Activated CD4-positive, alpha-beta T cell treated with anti-CD3 and anti-CD28 coated beads for 24 hours (primary cell): ENCODE data around the gene NKAIN1.
A peak's percentile ranks its signal among the peaks of the same experiment; 100 is the strongest.
"Not testable (repeated sequence)": the region's sequence is repeated elsewhere in the genome, so short reads cannot be mapped to it uniquely, and the experiment has no call there.

Experiments
- DNase-seq, 2 donors: peaks; one replicate each; pipeline ENCODE4 v3.0.0-alpha.2; 2020; ENCODE audit warnings: low read depth in 2 of 2

NKAIN1 gene

GRCh38 chr1:31198150-31198549, 41.5 kb downstream of the NKAIN1 start:
- DNase-seq = no peak

GRCh38 chr1:31196685-31197084, 43.0 kb downstream of the NKAIN1 start:
- no peak for DNase-seq

DNA sequence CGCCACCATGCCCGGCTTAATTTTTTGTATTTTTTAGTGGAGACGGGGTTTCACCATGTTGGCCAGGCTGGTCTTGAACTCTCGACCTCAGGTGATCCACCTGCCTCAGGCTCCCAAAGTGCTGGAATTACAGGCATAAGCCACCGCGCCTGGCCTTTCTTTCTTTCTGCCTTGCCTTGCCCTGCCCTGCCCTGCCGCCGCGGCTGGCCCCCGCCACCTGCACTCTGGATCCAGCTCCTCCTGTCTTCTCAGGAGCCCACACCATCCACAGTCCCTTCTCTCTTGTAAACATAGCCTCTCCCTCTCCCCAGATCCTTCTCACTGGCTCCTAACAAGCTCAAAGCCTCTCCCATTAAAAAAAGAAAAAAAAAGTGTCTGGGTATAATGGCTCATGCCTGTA, 44.4 kb downstream of the NKAIN1 start:
- not testable (repeated sequence) for DNase-seq

DNA sequence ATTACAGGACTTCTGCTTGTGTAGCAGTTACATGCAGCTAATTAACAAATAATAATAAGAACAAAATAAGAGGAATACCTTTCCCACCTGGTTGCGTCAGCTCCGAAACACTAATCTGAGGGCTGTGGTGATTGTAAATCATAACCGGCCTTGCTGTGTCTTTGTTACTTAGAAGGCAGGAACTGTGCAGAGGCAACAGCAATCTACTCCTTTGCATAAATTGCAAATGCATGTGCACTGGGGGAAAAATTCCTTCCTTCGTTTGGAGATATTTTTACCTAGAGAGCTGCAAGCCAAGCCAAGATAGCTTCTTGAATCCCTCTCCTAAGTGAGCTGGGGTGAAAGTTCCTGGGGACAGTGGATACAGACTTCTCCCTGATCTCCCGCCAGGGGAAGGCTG, 46.0 kb downstream of the NKAIN1 start:
- DNase-seq = no peak

DNA sequence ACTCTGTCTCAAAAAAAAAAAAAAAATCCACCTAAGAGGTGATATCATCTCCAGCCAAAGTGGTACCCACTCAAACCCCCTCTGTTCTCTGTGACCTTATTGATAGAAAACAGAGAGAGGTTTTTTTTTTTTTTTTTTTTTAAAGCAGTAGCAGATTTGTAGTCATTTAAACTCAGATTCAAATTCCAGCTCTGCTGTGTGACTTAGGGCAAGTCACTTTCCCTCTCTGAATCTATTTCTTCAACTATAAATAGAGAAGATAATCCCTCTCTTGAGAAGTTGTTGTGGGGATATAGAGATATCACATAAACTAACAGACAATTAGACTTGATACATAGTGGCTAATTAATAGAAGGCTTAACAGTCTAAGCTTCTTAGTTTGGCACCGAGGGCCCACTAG, 48.4 kb downstream of the NKAIN1 start:
- no peak for DNase-seq

GRCh38 chr1:31189696-31190674, 49.7 kb downstream of the NKAIN1 start:
- DNase-seq = no peak

DNA sequence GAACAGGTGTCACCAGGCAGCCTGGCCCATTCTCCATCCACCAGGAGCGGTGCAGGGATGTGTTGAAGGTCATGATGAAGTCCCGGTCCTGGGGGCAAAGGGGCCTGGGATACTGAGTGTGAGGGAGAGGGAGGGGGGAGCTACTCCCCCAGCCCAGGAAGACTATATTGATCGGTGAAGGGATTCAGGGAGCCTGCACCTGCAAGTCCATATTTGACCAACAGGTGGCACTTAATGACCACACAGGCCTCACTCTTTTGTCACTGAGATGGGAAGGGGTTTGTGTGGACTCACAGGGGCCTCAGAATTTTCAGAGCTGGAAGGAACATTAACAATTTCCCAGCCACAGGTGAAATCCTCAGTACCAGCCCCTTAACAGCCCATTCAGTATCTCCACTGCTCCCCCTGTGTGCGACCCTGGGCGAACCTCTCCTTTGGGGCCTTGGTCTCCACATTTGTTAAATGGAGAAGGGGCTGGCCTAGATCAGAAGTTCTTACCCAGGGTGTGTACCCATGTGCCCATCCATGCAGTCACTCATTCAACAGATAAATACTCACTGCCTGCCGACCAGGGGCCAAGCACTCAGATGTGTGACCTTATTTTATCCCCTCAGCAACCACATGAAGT, 55.6 kb downstream of the NKAIN1 start:
- peak in 1 of 2 donors; percentile 25 for DNase-seq

DNA sequence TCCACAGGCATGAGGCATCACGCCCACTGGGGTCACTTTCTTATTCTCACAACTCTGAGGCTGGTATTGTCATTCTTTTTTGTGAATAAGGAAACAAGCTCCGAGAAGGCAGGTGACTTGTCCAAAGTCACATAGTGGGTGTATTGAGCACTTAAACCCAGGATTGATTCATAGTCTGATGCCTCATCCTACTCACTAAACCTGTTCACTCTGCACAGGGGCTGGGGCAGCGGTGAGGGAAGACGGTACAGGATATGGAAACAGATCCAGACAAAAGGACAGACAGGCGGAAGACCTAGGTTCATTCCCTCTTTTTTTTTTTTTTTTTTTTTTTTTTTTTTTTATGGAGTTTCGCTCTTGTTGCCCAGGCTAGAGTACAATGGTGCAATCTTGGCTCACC, 56.6 kb downstream of the NKAIN1 start:
- DNase-seq = no peak

DNA sequence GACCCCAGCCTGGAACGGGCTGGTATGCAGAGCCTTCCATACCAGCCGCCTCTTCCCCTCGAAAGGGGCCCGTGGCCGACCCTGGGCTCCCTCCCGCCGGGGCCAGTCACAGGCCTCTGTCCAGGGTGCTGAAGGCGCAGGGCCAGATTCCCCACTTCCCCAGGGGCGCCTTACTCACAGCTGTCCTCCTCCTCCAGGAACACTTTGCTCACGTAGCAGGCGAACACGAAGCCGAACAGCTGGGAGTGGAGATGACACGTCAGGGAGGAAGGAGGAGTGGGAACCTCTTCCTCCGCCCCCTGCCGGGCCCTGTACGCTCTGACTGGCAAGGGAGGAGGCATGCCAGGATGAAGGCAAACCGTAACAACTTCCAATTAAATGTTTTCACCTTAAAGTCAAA, 57.3 kb downstream of the NKAIN1 start:
- DNase-seq = peak; percentile 30 to 34

- peak; percentile 27 to 45 for DNase-seq
These were observed 58.0 kb downstream of the NKAIN1 start for GRCh38 chr1:31181515-31182343.

- DNase-seq = no peak
These were observed 59.3 kb downstream of the NKAIN1 start for GRCh38 chr1:31180338-31180737.

DNA sequence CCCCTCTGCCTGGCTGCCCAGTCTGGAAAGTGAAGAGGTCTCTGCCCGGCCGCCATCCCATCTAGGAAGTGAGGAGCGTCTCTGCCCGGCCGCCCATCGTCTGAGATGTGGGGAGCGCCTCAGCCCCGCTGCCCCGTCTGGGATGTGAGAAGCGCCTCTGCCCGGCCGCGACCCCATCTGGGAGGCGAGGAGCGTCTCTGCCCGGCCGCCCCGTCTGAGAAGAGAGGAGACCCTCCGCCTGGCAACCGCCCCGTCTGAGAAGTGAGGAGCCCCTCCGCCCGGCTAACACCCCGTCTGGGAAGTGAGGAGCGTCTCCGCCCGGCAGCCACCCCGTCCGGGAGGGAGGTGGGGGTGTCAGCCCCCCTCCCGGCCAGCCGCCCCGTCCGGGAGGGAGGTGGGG, 63.4 kb downstream of the NKAIN1 start:
- not testable (repeated sequence) for DNase-seq

GRCh38 chr1:31170486-31170735, 69.3 kb downstream of the NKAIN1 start:
- DNase-seq = no peak

DNA sequence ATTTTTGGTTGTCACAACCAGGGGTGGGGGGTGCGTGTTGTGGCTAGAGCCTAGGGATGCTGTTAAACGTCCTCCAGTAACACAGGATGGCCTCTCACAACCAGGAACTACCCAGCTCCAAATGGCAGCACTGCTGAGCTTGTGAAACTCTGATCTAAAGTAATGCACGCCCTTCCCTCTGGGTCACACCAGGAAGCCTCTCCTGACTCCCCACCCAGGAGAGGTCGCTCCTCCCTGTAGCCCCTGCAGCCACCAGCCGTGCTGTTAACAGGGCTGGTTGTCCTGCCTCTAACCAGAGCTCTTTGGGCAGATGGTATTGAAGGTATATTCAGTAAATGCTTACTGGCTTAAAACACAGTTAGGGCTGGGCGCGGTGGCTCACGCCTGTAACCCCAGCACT, 73.2 kb downstream of the NKAIN1 start:
- DNase-seq = no peak

DNA sequence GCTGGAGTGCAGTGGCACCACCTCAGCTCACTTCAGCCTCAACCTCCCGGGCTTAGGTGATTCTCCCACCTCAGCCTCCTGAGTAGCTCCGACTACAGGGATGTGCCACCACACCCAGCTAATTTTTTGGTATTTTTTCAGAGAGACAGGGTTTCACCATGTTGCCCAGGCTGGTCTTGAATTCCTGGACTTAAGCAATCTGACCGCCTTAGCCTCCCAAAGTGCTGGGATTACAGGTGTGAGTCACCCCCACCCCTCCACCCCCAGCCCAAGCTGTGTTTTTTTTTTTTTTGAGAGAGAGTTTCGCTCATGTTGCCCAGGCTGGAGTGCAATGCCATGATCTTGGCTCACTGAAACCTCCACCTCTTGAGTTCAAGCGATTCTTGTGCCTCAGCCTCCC, 75.4 kb downstream of the NKAIN1 start:
- no peak for DNase-seq

- DNase-seq = no peak
These were observed 75.8 kb downstream of the NKAIN1 start for GRCh38 chr1:31163866-31164265.

- no peak for DNase-seq
These were observed 78.1 kb downstream of the NKAIN1 start for GRCh38 chr1:31161571-31161970.

DNA sequence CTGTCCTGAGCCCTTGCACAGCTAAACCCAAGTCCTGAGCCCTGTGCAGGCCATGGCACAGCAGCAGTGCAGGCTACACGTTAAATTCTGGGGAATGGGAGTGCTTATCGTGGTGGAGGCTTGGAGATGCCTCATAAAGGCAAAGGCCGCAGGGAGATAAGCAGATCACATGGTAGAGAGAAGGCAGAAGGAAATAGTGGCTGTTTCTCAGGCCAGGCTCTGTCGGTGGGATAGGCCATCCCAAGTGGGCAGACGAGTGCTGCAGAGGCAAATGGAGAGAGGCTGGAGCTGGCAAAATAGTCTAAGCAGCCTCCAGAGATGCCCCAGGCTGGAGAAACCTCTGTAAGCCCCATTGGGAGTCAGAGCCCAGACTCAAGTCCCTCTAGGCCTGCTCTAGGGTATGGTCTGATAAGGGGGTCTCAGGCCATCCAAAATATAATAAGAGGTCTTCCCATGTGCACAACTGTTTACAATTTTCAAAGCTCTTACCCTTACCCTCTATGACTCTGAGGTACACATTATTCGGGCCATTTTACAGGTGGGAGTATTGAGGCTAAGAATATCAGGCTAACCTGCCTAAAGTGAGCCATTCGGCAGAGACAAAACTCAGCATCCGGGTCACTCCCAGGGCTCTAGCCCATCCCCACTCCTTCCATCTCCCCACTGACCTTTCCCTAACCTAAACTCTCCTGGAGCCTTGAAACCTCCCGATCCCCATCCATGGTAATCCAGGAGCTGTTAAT, 79.6 kb downstream of the NKAIN1 start:
- no peak for DNase-seq

- DNase-seq = no peak
These were observed 80.4 kb downstream of the NKAIN1 start for GRCh38 chr1:31159323-31159722.

GRCh38 chr1:31155216-31155806, 84.4 kb downstream of the NKAIN1 start:
- peak; percentile 36 to 53 for DNase-seq

DNA sequence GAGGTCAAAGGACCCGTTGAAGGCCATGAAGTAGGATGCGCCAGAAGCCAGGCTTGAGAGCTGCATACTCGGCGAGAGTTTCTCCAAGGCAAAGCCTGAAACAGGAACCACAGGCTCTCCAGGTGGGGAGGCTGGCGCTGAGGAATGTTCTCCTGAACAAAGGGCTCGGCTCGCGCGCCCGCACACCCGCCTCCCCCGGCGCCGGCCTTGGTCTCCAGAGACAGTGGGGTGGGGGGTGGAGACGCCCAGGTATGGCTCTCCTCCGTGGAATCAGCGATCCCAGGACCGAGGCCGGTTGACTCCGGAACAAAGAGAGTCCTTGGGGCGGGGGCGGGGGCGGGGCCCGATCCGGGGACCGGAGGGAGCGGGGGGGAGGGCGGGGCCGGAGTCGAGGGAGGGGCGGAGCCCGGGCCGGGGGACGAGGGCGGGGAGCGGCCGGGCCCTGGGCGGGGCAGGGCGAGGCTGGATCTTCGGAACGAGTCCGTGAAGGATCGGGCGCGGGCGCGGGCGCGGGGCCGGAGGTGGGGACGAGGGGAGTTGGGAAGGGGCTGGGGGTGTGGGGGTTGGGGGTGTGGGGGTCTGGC, 85.0 kb downstream of the NKAIN1 start:
- DNase-seq = peak; percentile 58 to 71
